Uterus (tissue), 2 donors: ENCODE results near the gene GAL.
"Not testable (repeated sequence)": the region's sequence is repeated elsewhere in the genome, so short reads cannot be mapped to it uniquely, and the experiment has no call there.

Experiments used
- POLR2A ChIP-seq, 2 donors: fragments of 450-650 bp; IDR thresholded peaks; one replicate each; pipeline ENCODE4 v1.6.1; 2016; ENCODE audit warnings: antibody characterized with exemption in 2 of 2, mild to moderate bottlenecking in 1 of 2, moderate library complexity in 1 of 2
- TF ChIP-seq, protein P1 (sequence below), 4 experiments: fragments of 200-600 bp in 2 of 4; fragments of 450-650 bp in 2 of 4; sonication (generic) in 2 of 4; IDR thresholded peaks; one replicate each; pipeline ENCODE4 v1.5.1; 2016 to 2019; ENCODE audit warnings: antibody characterized with exemption in 4 of 4, mild to moderate bottlenecking in 2 of 4, moderate library complexity in 1 of 4

GRCh38 chr11:68639322-68639721, 45.0 kb upstream of the GAL start:
- TF ChIP-seq, protein P1, sequence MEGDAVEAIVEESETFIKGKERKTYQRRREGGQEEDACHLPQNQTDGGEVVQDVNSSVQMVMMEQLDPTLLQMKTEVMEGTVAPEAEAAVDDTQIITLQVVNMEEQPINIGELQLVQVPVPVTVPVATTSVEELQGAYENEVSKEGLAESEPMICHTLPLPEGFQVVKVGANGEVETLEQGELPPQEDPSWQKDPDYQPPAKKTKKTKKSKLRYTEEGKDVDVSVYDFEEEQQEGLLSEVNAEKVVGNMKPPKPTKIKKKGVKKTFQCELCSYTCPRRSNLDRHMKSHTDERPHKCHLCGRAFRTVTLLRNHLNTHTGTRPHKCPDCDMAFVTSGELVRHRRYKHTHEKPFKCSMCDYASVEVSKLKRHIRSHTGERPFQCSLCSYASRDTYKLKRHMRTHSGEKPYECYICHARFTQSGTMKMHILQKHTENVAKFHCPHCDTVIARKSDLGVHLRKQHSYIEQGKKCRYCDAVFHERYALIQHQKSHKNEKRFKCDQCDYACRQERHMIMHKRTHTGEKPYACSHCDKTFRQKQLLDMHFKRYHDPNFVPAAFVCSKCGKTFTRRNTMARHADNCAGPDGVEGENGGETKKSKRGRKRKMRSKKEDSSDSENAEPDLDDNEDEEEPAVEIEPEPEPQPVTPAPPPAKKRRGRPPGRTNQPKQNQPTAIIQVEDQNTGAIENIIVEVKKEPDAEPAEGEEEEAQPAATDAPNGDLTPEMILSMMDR (IDR thresholded peaks at IDR 0.05) = not testable (repeated sequence)
- not testable (repeated sequence) for TF ChIP-seq POLR2A (IDR thresholded peaks at IDR 0.05)
